GM13976 (cell line): ENCODE measurements around the gene MITF.

ENCODE experiments used
- DNase-seq: peaks from one replicate; pipeline ENCODE4 v3.0.0; 2012; ENCODE audit warnings: low spot score
- CTCF ChIP-seq: IDR thresholded peaks from 2 replicates; pipeline ENCODE4 v1.5.1; 2012; ENCODE audit warnings: borderline replicate concordance, mild to moderate bottlenecking; ENCODE audit not compliant: insufficient read depth; ENCODE audit errors: extremely low read depth, missing control alignments, control extremely low read depth
- in situ Hi-C: fragments of 300-500 bp; cut with MboI; formaldehyde crosslinking; loops from one replicate; pipeline ENCODE4 v1.12.0; 2022; ENCODE audit warnings: low sequenced_read_pairs, mixed read lengths, inconsistent platforms; ENCODE audit not compliant: unreplicated experiment

The MITF gene

GRCh38 chr3:69823743-69824142, 84.5 kb downstream of the MITF start:
- in situ Hi-C loops: no loop called here
- DNase-seq: no peak
- no peak for TF ChIP-seq CTCF

GRCh38 chr3:69825446-69825845, 86.2 kb downstream of the MITF start:
- no peak for TF ChIP-seq CTCF

GRCh38 chr3:69827127-69827526, 87.9 kb downstream of the MITF start:
- TF ChIP-seq CTCF: no peak
- in situ Hi-C loops: no loop called here
- no peak for DNase-seq

More at GRCh38 chr3:69825446-69825845, 86.2 kb downstream of the MITF start:
- no peak for DNase-seq
- in situ Hi-C loops: no loop called here

GRCh38 chr3:69828817-69829216, 89.6 kb downstream of the MITF start:
- in situ Hi-C loops: no loop called here
- no peak for TF ChIP-seq CTCF
- DNase-seq: no peak

- no peak for DNase-seq
- TF ChIP-seq CTCF: no peak
- in situ Hi-C loops: no loop called here
Observed at GRCh38 chr3:69830147-69830546, 90.9 kb downstream of the MITF start.

- TF ChIP-seq CTCF: no peak
- in situ Hi-C loops: no loop called here
- no peak for DNase-seq
Observed at GRCh38 chr3:69831737-69832136, 92.5 kb downstream of the MITF start.

- in situ Hi-C loops: no loop called here
- no peak for TF ChIP-seq CTCF
- no peak for DNase-seq
Observed at GRCh38 chr3:69833591-69833990, 94.3 kb downstream of the MITF start.
